Endothelial cell of umbilical vein (primary cell): ENCODE results near the gene EPN3. TPM values are rescaled to one million over a fixed set of nuclear protein-coding genes. Genes with fewer than 3 reads are reported as not detected.

ENCODE experiments used
- BruUV-seq: library from RNA; stranded (reverse); fragments of 400-500 nt; replicated peaks from 2 replicates; lab custom pipeline; 2021; lab: Mats Ljungman, UMichigan
- CTCF ChIA-PET: fragments of 300-600, 350-600 bp; sonication (Branson Sonifier 250); formaldehyde crosslinking; loops from one replicate; lab custom pipeline; 2021; ENCODE audit warnings: antibody characterized with exemption, inconsistent platforms; lab: Charles Lee
- POLR2A ChIA-PET: fragments of 300-600, 350-600 bp; sonication (Branson Sonifier 250); formaldehyde crosslinking; loops from one replicate; lab custom pipeline; 2021; ENCODE audit warnings: antibody characterized with exemption, inconsistent platforms; lab: Charles Lee
- DNase-seq: peaks from one replicate; pipeline ENCODE4 v3.0.0-alpha.2; 2011; ENCODE audit warnings: low read depth, low spot score
- FAIRE-seq: peaks from 2 replicates; lab custom pipeline; 2011; peaks lifted over from hg19 to GRCh38; lab: Jason Lieb, UNC
- H2AFZ ChIP-seq: 2 replicates; pipeline ENCODE4 v1.6.0; 2012; ENCODE audit warnings: low read depth, low read length, control low read depth, inconsistent platforms
- H3K27ac ChIP-seq: 2 replicates; pipeline ENCODE4 v1.5.1; 2011; ENCODE audit warnings: low read depth, mild to moderate bottlenecking, control low read depth, low read length, moderate library complexity; ENCODE audit not compliant: insufficient read depth
- H3K27me3 ChIP-seq, 2 experiments: 2 replicates each; pipeline versions ENCODE4 v1.6.0 to v1.6.1; 2011; ENCODE audit warnings: low read length in 2 of 2, mixed read lengths in 1 of 2; ENCODE audit not compliant: control insufficient read depth in 2 of 2, insufficient read depth in 2 of 2
- H3K36me3 ChIP-seq, 2 experiments: 2 replicates in 1 of 2; 3 replicates in 1 of 2; pipeline ENCODE4 v1.5.1; 2011; ENCODE audit warnings: low read length in 2 of 2, mild to moderate bottlenecking in 1 of 2, moderate library complexity in 1 of 2; ENCODE audit not compliant: control insufficient read depth in 2 of 2, insufficient read depth in 2 of 2; ENCODE audit errors: extremely low read depth in 1 of 2
- H3K4me1 ChIP-seq: 3 replicates; pipeline ENCODE4 v1.5.1; 2011; ENCODE audit warnings: mild to moderate bottlenecking, low read length; ENCODE audit not compliant: control insufficient read depth, insufficient read depth; ENCODE audit errors: extremely low read depth
- H3K4me2 ChIP-seq: 2 replicates; pipeline ENCODE4 v1.6.1; 2011; ENCODE audit warnings: low read length, control low read depth, mixed read lengths; ENCODE audit not compliant: insufficient read depth
- H3K4me3 ChIP-seq, 3 experiments: fragments of 200-600 bp in 1 of 3; sonication (generic), shearing (Covaris generic) in 1 of 3; replicated peaks in 1 of 3; 2 replicates each; pipeline ENCODE4 v1.5.1; 2011 to 2016; ENCODE audit warnings: control low read depth in 3 of 3, low read length in 3 of 3, mild to moderate bottlenecking in 2 of 3, inconsistent platforms in 1 of 3, low read depth in 1 of 3, moderate library complexity in 1 of 3; ENCODE audit not compliant: insufficient read depth in 1 of 3
- H3K79me2 ChIP-seq: 2 replicates; pipeline ENCODE4 v1.6.0; 2012; ENCODE audit warnings: low read length, inconsistent platforms; ENCODE audit not compliant: control insufficient read depth, insufficient read depth
- H3K9ac ChIP-seq: replicated peaks from 2 replicates; pipeline ENCODE3; 2011; ENCODE audit warnings: low read length, control low read depth; ENCODE audit not compliant: insufficient read depth; ENCODE audit errors: extremely low read depth
- H3K9me1 ChIP-seq: replicated peaks from 3 replicates; pipeline ENCODE4 v1.6.0; 2011; ENCODE audit warnings: mild to moderate bottlenecking, low read length; ENCODE audit not compliant: control insufficient read depth, insufficient read depth; ENCODE audit errors: extremely low read depth
- H3K9me3 ChIP-seq: replicated peaks from 2 replicates; pipeline ENCODE4 v1.5.1; 2012; ENCODE audit warnings: low read length, inconsistent platforms; ENCODE audit not compliant: control insufficient read depth, insufficient read depth
- H4K20me1 ChIP-seq: replicated peaks from 2 replicates; pipeline ENCODE3; 2011; ENCODE audit warnings: mild to moderate bottlenecking, low read length; ENCODE audit not compliant: control insufficient read depth, insufficient read depth; ENCODE audit errors: extremely low read depth
- EZH2 ChIP-seq: IDR thresholded peaks from 2 replicates; pipeline ENCODE4 v1.6.1; 2012; ENCODE audit warnings: borderline replicate concordance, low read depth, mild to moderate bottlenecking, moderate library complexity, low read length, inconsistent platforms; ENCODE audit not compliant: severe bottlenecking
- FOS ChIP-seq: IDR thresholded peaks from 2 replicates; pipeline ENCODE4 v1.6.1; 2011; ENCODE audit warnings: mild to moderate bottlenecking, low read length, moderate library complexity, borderline replicate concordance; ENCODE audit not compliant: insufficient read depth
- GATA2 ChIP-seq: IDR thresholded peaks from 2 replicates; pipeline ENCODE4 v1.7.0; 2011; ENCODE audit warnings: low read depth, mild to moderate bottlenecking, moderate library complexity, mixed read lengths, low read length; ENCODE audit not compliant: insufficient read length, insufficient read depth
- JUN ChIP-seq: IDR thresholded peaks from 2 replicates; pipeline ENCODE4 v1.6.1; 2011; ENCODE audit warnings: borderline replicate concordance, low read depth; ENCODE audit not compliant: insufficient read length, insufficient read depth
- MYC ChIP-seq: IDR thresholded peaks from one replicate; pipeline ENCODE4 v1.6.1; 2011; ENCODE audit warnings: mild to moderate bottlenecking, low read depth, low read length
- POLR2A ChIP-seq: IDR thresholded peaks from 2 replicates; pipeline ENCODE4 v1.6.1; 2012; ENCODE audit warnings: low read depth, mild to moderate bottlenecking, control low read depth, low read length
- POLR2AphosphoS5 ChIP-seq: IDR thresholded peaks from 2 replicates; pipeline ENCODE4 v1.6.1; 2012; ENCODE audit warnings: low read depth, mild to moderate bottlenecking, control low read depth, low read length, moderate library complexity; ENCODE audit not compliant: insufficient read depth
- dilution Hi-C: fragments of 300-500 bp; cut with MboI; formaldehyde crosslinking; loops from one replicate; pipeline ENCODE4 v1.15.0; 2019; ENCODE audit warnings: low sequenced_read_pairs; ENCODE audit not compliant: extremely low pct_ligation_motif_present
- intact Hi-C: fragments of 100-400 bp; cut with micrococcal nuclease; formaldehyde crosslinking; loops from one replicate; pipeline ENCODE4 v1.10.0; 2022
- polyA plus RNA-seq, 4 experiments: library from polyadenylated mRNA; depleted of rRNA in 3 of 4; stranded (reverse) in 3 of 4; unstranded in 1 of 4; fragments of >200 nt; gene quantifications; 2 replicates each; pipeline versions ENCODE4 v1.2.1 to v1.2.3, GENCODE V29; 2011 to 2012; ENCODE audit warnings: missing spikeins in 1 of 4
- total RNA-seq: library from RNA; stranded (reverse); gene quantifications from 2 replicates; pipeline ENCODE4 v1.2.3, GENCODE V29; 2021
- TF ChIP-seq, protein P1 (sequence below): IDR thresholded peaks from 2 replicates; pipeline ENCODE4 v1.6.1; 2011; ENCODE audit not compliant: insufficient read depth, insufficient read length
- TF ChIP-seq, protein P2 (sequence below), 2 donors: IDR thresholded peaks; 1 replicate in 1 of 2; 2 replicates in 1 of 2; pipeline ENCODE4 v1.5.1; 2011; ENCODE audit warnings: low read length in 2 of 2, mild to moderate bottlenecking in 2 of 2, moderate library complexity in 2 of 2, control low read depth in 1 of 2, inconsistent platforms in 1 of 2, low read depth in 1 of 2; ENCODE audit not compliant: insufficient read depth in 1 of 2; ENCODE audit errors: extremely low read depth in 1 of 2

Gene EPN3
- total and polyA plus RNA-seq, 2 donors (not counting 3 experiments of a cell fraction or from before 2014, with no cell fraction given), result not detected

- Histone ChIP-seq H3K9me3 (no peaks in the 10 kb centered on the region), H3K27me3 (no peaks in the 10 kb centered on the region), H3K9ac (no peak overlapping the region), H3K4me3 (no peak overlapping the region), H2AFZ (no peak overlapping the region), H3K79me2 (no peaks in the 10 kb centered on the region), H3K4me2 (no peak overlapping the region), H3K27ac (no peak overlapping the region), H3K36me3 (peaks cover 0 to 2% of the 10 kb centered on the region in 2 experiments), H4K20me1 (no peaks in the 10 kb centered on the region), H3K9me1 (no peaks in the 10 kb centered on the region), H3K4me1 (peaks cover 7% of the 10 kb centered on the region)
- no TSS peak for BruUV-seq
- intact Hi-C loops (loop anchor here (5.0 to 10.0 kb wide), 2 partner anchors 408 to 605 kb away; partner anchors contain the start of gene NME1), dilution Hi-C loops (no loop called here)
- CTCF ChIA-PET, result interaction anchor here (0.6 to 8.4 kb wide), 9 partner anchors 13 to 168 kb away, joined by 3 to 398 read pairs (median 12); no protein-coding TSS in a partner anchor
- DNase-seq, result no peak
- POLR2A ChIA-PET, result no interaction called here
- FAIRE-seq, result no peak
- TF ChIP-seq JUN (no peak), POLR2A (no peak), GATA2 (no peak), FOS (no peak), POLR2AphosphoS5 (no peak), EZH2 (no peak), MYC (no peak)
- TF ChIP-seq, protein P1, sequence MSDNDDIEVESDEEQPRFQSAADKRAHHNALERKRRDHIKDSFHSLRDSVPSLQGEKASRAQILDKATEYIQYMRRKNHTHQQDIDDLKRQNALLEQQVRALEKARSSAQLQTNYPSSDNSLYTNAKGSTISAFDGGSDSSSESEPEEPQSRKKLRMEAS, result no peak
- TF ChIP-seq, protein P2, sequence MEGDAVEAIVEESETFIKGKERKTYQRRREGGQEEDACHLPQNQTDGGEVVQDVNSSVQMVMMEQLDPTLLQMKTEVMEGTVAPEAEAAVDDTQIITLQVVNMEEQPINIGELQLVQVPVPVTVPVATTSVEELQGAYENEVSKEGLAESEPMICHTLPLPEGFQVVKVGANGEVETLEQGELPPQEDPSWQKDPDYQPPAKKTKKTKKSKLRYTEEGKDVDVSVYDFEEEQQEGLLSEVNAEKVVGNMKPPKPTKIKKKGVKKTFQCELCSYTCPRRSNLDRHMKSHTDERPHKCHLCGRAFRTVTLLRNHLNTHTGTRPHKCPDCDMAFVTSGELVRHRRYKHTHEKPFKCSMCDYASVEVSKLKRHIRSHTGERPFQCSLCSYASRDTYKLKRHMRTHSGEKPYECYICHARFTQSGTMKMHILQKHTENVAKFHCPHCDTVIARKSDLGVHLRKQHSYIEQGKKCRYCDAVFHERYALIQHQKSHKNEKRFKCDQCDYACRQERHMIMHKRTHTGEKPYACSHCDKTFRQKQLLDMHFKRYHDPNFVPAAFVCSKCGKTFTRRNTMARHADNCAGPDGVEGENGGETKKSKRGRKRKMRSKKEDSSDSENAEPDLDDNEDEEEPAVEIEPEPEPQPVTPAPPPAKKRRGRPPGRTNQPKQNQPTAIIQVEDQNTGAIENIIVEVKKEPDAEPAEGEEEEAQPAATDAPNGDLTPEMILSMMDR (IDR thresholded peaks at IDR 0.05; ENCODE audit: extremely low read depth in 1 of 2, insufficient read depth in 1 of 2, low read depth in 1 of 2, low read length in 2 of 2), result no peak
Measured at GRCh38 chr17:50549256-50549941, 16.9 kb downstream of the EPN3 start.
